Measurements from ENCODE around the gene DMXL2.

The DMXL2 gene

GRCh38 chr15:51405693-51406523 lies 216.7 kb downstream of the DMXL2 start:
- no peak for DNase-seq (ENCODE audit: low read depth)

DNA sequence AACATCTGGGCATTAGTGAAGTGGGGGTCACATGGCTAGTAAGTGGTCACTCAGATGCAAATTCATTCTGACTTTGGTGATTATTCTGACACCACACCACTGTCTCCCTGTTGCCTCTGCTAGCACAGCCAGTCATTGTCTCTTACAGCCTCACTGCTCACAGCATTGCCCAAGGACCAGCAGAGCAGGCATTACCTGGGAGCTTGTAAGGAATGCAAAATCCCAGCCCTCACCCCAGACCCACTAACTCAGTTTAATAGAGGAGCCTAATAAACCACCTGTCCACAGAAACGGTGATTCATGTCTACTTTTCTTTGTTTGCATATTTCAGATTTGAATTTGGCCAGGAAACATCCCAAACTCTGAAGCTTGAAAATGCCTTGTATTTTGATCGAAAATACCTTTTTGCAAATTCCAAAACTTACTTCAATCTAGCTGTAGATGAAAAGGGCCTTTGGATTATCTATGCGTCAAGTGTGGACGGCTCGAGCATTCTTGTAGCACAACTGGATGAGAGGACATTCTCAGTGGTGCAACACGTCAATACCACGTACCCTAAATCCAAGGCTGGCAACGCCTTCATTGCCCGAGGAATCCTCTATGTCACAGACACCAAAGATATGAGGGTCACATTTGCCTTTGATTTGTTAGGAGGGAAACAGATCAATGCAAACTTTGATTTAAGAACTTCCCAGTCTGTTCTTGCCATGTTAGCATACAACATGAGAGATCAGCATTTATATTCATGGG lies 218.4 kb downstream of the DMXL2 start:
- DNase-seq (ENCODE audit: low read depth) = no peak

GRCh38 chr15:51403072-51403878 lies 219.3 kb downstream of the DMXL2 start:
- no peak for DNase-seq (ENCODE audit: low read depth)

- no peak for DNase-seq (ENCODE audit: low read depth)
Observed at GRCh38 chr15:51401872-51402517, 220.6 kb downstream of the DMXL2 start.

GRCh38 chr15:51401051-51401780 lies 221.4 kb downstream of the DMXL2 start:
- no peak for DNase-seq (ENCODE audit: low read depth)

- DNase-seq (ENCODE audit: low read depth) = no peak
Observed at GRCh38 chr15:51398626-51399025, 223.9 kb downstream of the DMXL2 start.
